Spleen (tissue), 11 donors: ENCODE measurements around the gene TMEM178B. TPM values are rescaled to one million over a fixed set of nuclear protein-coding genes. Genes with fewer than 3 reads are reported as not detected.
"Not testable (repeated sequence)": the region's sequence is repeated elsewhere in the genome, so short reads cannot be mapped to it uniquely, and the experiment has no call there.

Experiments used
- DNase-seq: peaks from one replicate; pipeline ENCODE4 v3.0.0-alpha.2; 2020
- H3K27ac ChIP-seq, 8 donors: fragments of 200-600 bp; sonication (generic) in 7 of 8; 1 replicate in 4 of 8; 2 replicates in 4 of 8; pipeline versions ENCODE4 v1.5.0 to v1.8.0; 2016 to 2021; ENCODE audit warnings: inconsistent platforms in 4 of 8, mild to moderate bottlenecking in 4 of 8, moderate library complexity in 1 of 8
- H3K27me3 ChIP-seq, 7 donors: fragments of 200-600 bp; sonication (generic) in 6 of 7; replicated peaks in 1 of 7; 1 replicate in 4 of 7; 2 replicates in 3 of 7; pipeline versions ENCODE4 v1.5.0 to v1.8.0; 2016 to 2021; ENCODE audit warnings: inconsistent platforms in 3 of 7, mild to moderate bottlenecking in 1 of 7
- H3K36me3 ChIP-seq, 6 donors: fragments of 200-600 bp; sonication (generic) in 5 of 6; 1 replicate in 4 of 6; 2 replicates in 2 of 6; pipeline versions ENCODE4 v1.5.0 to v1.8.0; 2016 to 2021; ENCODE audit warnings: inconsistent platforms in 2 of 6
- H3K4me1 ChIP-seq, 6 donors: fragments of 200-600 bp; sonication (generic) in 5 of 6; 1 replicate in 3 of 6; 2 replicates in 3 of 6; pipeline versions ENCODE4 v1.5.0 to v1.8.0; 2016 to 2021; ENCODE audit warnings: inconsistent platforms in 3 of 6
- H3K4me3 ChIP-seq, 8 donors: fragments of 200-600 bp; sonication (generic) in 7 of 8; 1 replicate in 4 of 8; 2 replicates in 4 of 8; pipeline versions ENCODE4 v1.5.0 to v1.8.0; 2016 to 2021; ENCODE audit warnings: inconsistent platforms in 4 of 8, mild to moderate bottlenecking in 4 of 8, moderate library complexity in 2 of 8
- H3K9me3 ChIP-seq, 8 donors: fragments of 200-600 bp; sonication (generic) in 7 of 8; 1 replicate in 4 of 8; 2 replicates in 4 of 8; pipeline versions ENCODE4 v1.5.0 to v1.8.0; 2016 to 2021; ENCODE audit warnings: inconsistent platforms in 4 of 8
- POLR2A ChIP-seq, 3 donors: fragments of 450-650 bp; IDR thresholded peaks; one replicate each; pipeline ENCODE4 v1.5.1; 2017; ENCODE audit warnings: antibody characterized with exemption in 3 of 3, mild to moderate bottlenecking in 1 of 3
- POLR2AphosphoS5 ChIP-seq, 3 donors: sonication (generic); formaldehyde crosslinking; IDR thresholded peaks; one replicate each; pipeline ENCODE4 v1.5.1; 2017; ENCODE audit warnings: antibody characterized with exemption in 3 of 3
- WGBS, 5 donors: extraction: QIAGEN DNeasy Blood & Tissue Kit in 3 of 5; methylation state at CpG; one replicate each; pipeline versions ENCODE4 v1.1.5 to v1.1.7; 2013 to 2018; 5-methylcytosine and 5-hydroxymethylcytosine counted together
- intact Hi-C: fragments of 100-400 bp; cut with DNase I; formaldehyde crosslinking; loops from one replicate; pipeline ENCODE4 v1.15.0; 2023; ENCODE audit warnings: low total_unique reads
- polyA plus RNA-seq, 3 donors: library from polyadenylated mRNA; stranded (reverse); fragments of 200-250 nt; gene quantifications; one replicate each; pipeline ENCODE4 v1.2.1, GENCODE V29; 2013
- total RNA-seq, 7 donors: library from RNA; depleted of rRNA in 3 of 7; stranded (reverse); fragments of >200 nt in 3 of 7; fragmentation: NEBNext Ultra II Directional in 4 of 7; extraction: Animal tissue kit (Norgen Biotek cat#: 25700) in 4 of 7; gene quantifications; one replicate each; pipeline versions ENCODE4 v1.1.0 to v1.2.1, GENCODE V29; 2016 to 2021
- TF ChIP-seq, protein P1 (sequence below), 11 experiments: fragments of 200-600 bp in 7 of 11; fragments of 450-650 bp in 4 of 11; sonication (generic) in 4 of 11; IDR thresholded peaks in 8 of 11; conservative IDR thresholded peaks in 3 of 11; 1 replicate in 7 of 11; 2 replicates in 4 of 11; pipeline versions ENCODE4 v1.4.0 to v1.8.0; 2016 to 2021; ENCODE audit warnings: antibody characterized with exemption in 11 of 11, inconsistent platforms in 4 of 11, mild to moderate bottlenecking in 1 of 11
- donor health status: healthy with polysubstance abuse.
- donor health status: DM: no; HTN: no; CAD: no; lungs with moderate emphysema.
- donor health status: DM: no; HTN: no; CAD: no.
- donor health status: Bipolar disorder and iron deficiency.
- donor health status: healthy.
- donor health status: DM: no; HTN: no; CAD: no.
- donor health status: DM: yes; HTN: yes; CAD: no.

Gene TMEM178B
- total and polyA plus RNA-seq, 10 donors: 0.35 to 5.5 (median 1.3) TPM

DNA sequence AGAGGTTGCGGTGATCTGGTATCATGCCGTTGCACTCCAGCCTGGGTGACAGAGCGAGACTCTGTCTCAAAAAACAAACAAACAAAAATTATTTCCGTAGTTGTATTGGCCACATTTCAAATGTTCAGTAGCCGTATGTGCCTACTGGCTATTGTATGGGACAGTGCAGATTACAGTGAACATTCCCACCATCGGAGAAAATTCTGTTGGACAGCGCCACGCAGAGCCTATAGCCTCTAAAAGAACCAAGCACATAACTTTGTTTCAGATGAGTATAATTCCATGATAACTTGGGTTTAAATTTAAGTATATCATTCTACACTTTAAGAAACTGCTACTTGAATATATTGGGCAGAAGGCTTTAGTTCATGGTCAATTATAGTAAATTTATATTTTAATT, 5.4 kb downstream of the TMEM178B start:
- WGBS, 5 donors: 85 to 93% (median 88%) methylated on average over 8 of the region's 8 CpGs
- no peak for TF ChIP-seq POLR2A (IDR thresholded peaks at IDR 0.05)
- no peak for TF ChIP-seq POLR2AphosphoS5 (IDR thresholded peaks at IDR 0.05)
- H3K4me3 ChIP-seq: no peak overlapping the region
- intact Hi-C loops: no loop called here
- DNase-seq: no peak
- H3K27ac ChIP-seq: no peak overlapping the region
- peaks cover 0 to 67% (median 27%) of the 10 kb centered on the region in 7 donors for H3K27me3 ChIP-seq
- H3K36me3 ChIP-seq: no peaks in the 10 kb centered on the region
- H3K9me3 ChIP-seq: no peaks in the 10 kb centered on the region
- peaks cover 0 to 8% (median 5%) of the 10 kb centered on the region in 6 donors for H3K4me1 ChIP-seq

DNA sequence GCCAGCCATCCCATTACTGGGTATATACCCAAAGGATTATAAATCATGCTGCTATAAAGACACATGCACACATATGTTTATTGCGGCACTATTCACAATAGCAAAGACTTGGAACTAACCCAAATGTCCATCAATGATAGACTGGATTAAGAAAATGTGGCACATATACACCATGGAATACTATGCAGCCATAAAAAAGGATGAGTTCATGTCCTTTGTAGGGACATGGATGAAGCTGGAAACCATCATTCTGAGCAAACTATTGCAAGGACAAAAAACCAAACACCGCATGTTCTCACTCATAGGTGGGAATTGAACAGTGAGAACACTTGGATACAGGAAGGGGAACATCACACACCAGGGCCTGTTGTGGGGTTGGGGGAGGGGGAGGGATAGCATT, 15.6 kb downstream of the TMEM178B start:
- H3K27ac ChIP-seq, intact Hi-C loops, H3K4me3 ChIP-seq, DNase-seq, H3K9me3 ChIP-seq, H3K4me1 ChIP-seq, H3K36me3 ChIP-seq: not testable (repeated sequence)
- 76 to 100% (median 100%) methylated on average over 1 to 2 of the region's 2 CpGs for WGBS, 5 donors
- peaks cover 0 to 30% (median 0%) of the 10 kb centered on the region in 7 donors for H3K27me3 ChIP-seq

DNA sequence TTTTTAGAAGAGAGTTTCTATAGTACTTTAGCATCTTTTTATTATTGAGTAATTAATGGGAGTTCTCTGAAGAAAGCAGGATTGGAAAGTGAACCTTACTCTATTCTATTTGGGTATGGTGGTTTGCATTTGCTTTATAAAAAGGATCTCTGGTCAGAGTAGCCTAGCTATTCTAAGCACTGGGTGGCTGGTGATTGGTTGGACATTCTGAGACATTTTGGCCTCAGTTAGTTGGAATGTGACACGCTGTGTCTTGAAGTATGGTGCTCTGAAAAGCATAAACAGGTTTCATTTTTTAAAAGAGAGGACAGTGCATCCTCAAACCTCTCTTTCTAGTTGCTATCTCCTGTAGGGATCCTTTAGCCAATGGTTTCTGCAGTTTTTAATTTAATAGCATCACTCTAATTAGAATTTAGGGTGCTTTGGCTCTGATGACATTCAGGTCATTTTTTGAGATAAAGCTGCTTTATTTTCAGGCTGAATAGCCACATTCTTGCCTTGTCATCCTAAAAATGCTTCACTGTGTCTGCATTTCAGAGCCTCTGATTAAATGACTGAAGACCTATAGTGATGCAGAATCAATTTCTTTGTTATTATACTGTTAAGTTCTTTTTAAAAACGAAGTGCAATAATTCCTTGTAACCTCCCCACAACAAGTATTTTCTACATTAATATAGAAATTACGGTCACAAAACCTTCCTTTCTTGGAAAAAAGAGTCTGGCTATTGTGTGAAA, 20.6 kb downstream of the TMEM178B start:
- Histone ChIP-seq H3K27ac (no peak overlapping the region), H3K4me3 (no peak overlapping the region), H3K27me3 (peaks cover 0 to 12% (median 0%) of the 10 kb centered on the region in 7 donors), H3K36me3 (no peaks in the 10 kb centered on the region), H3K9me3 (no peaks in the 10 kb centered on the region), H3K4me1 (no peaks in the 10 kb centered on the region)
- 36 to 54% (median 43%) methylated on average over 3 of the region's 3 CpGs for WGBS, 5 donors
- intact Hi-C loops: no loop called here
- TF ChIP-seq POLR2A (IDR thresholded peaks at IDR 0.05): no peak
- TF ChIP-seq, protein P1, sequence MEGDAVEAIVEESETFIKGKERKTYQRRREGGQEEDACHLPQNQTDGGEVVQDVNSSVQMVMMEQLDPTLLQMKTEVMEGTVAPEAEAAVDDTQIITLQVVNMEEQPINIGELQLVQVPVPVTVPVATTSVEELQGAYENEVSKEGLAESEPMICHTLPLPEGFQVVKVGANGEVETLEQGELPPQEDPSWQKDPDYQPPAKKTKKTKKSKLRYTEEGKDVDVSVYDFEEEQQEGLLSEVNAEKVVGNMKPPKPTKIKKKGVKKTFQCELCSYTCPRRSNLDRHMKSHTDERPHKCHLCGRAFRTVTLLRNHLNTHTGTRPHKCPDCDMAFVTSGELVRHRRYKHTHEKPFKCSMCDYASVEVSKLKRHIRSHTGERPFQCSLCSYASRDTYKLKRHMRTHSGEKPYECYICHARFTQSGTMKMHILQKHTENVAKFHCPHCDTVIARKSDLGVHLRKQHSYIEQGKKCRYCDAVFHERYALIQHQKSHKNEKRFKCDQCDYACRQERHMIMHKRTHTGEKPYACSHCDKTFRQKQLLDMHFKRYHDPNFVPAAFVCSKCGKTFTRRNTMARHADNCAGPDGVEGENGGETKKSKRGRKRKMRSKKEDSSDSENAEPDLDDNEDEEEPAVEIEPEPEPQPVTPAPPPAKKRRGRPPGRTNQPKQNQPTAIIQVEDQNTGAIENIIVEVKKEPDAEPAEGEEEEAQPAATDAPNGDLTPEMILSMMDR (IDR thresholded peaks at IDR 0.05 in 8 of 11, conservative IDR thresholded peaks at IDR 0.05 in 3 of 11): no peak
- no peak for TF ChIP-seq POLR2AphosphoS5 (IDR thresholded peaks at IDR 0.05)
- DNase-seq: no peak

DNA sequence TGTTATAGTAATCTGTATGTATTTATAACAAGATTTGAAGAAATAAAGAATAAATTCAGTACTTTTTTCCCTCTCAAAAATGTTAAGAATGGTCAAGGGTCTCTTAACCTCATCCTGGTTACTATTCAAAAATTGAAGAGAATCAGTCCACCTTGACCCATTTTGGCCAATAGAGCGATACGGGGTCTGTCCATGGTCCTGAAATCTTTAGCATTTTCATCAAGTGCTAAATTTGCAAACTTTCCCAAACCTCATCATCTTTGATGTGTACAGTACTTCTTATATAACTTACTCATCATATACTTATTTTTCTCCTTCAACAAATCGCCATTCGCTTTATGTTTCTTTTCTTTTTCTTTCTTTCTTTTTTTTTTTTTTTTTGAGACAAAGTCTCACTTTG, 23.6 kb downstream of the TMEM178B start:
- DNase-seq: no peak
- 65 to 72% (median 67%) methylated on average over 4 of the region's 4 CpGs for WGBS, 5 donors
- H3K27me3 ChIP-seq: peaks cover 0 to 4% (median 0%) of the 10 kb centered on the region in 7 donors
- no peaks in the 10 kb centered on the region for H3K9me3 ChIP-seq
- intact Hi-C loops: no loop called here
- TF ChIP-seq POLR2AphosphoS5 (IDR thresholded peaks at IDR 0.05): no peak
- no peak for TF ChIP-seq POLR2A (IDR thresholded peaks at IDR 0.05)
- TF ChIP-seq, protein P1 (IDR thresholded peaks at IDR 0.05 in 8 of 11, conservative IDR thresholded peaks at IDR 0.05 in 3 of 11): no peak
- no peaks in the 10 kb centered on the region for H3K4me1 ChIP-seq
- no peak overlapping the region for H3K4me3 ChIP-seq
- H3K36me3 ChIP-seq: no peaks in the 10 kb centered on the region
- no peak overlapping the region for H3K27ac ChIP-seq

DNA sequence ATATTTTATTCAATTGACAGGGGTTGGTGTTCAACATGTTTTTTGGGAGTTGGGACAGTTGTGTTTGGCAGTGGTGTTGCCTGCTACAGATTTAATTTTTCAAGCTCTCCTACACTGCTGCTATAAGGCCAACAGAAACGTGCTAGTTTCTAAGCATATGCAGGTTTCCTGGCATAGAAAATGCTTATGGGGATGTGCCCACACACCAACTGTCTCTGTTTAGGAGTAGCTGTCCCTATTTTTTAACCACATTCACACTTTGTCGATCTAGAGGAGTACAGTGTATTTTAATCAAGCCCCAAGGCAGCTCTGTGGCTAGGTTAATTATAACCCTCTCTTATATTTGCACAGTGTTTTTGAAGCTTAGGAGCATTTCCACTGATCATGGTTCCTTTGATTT, 28.6 kb downstream of the TMEM178B start:
- 59 to 73% (median 68%) methylated on average over 2 of the region's 2 CpGs for WGBS, 5 donors
- H3K36me3 ChIP-seq: no peaks in the 10 kb centered on the region
- H3K4me3 ChIP-seq: no peak overlapping the region
- H3K9me3 ChIP-seq: no peaks in the 10 kb centered on the region
- H3K4me1 ChIP-seq: no peaks in the 10 kb centered on the region
- no peak overlapping the region for H3K27ac ChIP-seq
- peaks cover 0 to under 1% (median 0%) of the 10 kb centered on the region in 7 donors for H3K27me3 ChIP-seq
- DNase-seq: no peak
- intact Hi-C loops: no loop called here
- TF ChIP-seq, protein P1 (IDR thresholded peaks at IDR 0.05 in 8 of 11, conservative IDR thresholded peaks at IDR 0.05 in 3 of 11): no peak
- TF ChIP-seq POLR2AphosphoS5 (IDR thresholded peaks at IDR 0.05) (no peak), POLR2A (IDR thresholded peaks at IDR 0.05) (no peak)
